Adrenal gland (tissue), 12 donors: ENCODE data around the gene GAK. TPM values are rescaled to one million over a fixed set of nuclear protein-coding genes. Genes with fewer than 3 reads are reported as not detected.
A peak's percentile ranks its signal among the peaks of the same experiment; 100 is the strongest.

Source experiments
- DNase-seq, 7 donors: peaks; one replicate each; pipeline ENCODE4 v3.0.0-alpha.2; 2019 to 2020
- H3K27ac ChIP-seq, 5 donors: fragments of 200-600 bp; sonication (generic) in 4 of 5; 1 replicate in 3 of 5; 2 replicates in 2 of 5; pipeline versions ENCODE4 v1.5.1 to v1.8.0; 2016 to 2020; ENCODE audit warnings: mild to moderate bottlenecking in 1 of 5
- H3K27me3 ChIP-seq: fragments of 200-600 bp; 2 replicates; pipeline ENCODE4 v1.8.0; 2021
- H3K36me3 ChIP-seq, 2 donors: fragments of 200-600 bp; replicated peaks in 1 of 2; 1 replicate in 1 of 2; 2 replicates in 1 of 2; pipeline versions ENCODE4 v1.5.1 to v1.8.0; 2018 to 2022
- H3K4me1 ChIP-seq, 2 donors: fragments of 200-600 bp; replicated peaks in 1 of 2; 1 replicate in 1 of 2; 2 replicates in 1 of 2; pipeline versions ENCODE4 v1.5.1 to v1.8.0; 2018 to 2021
- H3K4me3 ChIP-seq, 4 donors: fragments of 200-600 bp; sonication (generic) in 3 of 4; one replicate each; pipeline ENCODE4 v1.5.1; 2016 to 2018
- H3K9me3 ChIP-seq, 3 donors: fragments of 200-600 bp; sonication (generic) in 1 of 3; replicated peaks in 1 of 3; 1 replicate in 2 of 3; 2 replicates in 1 of 3; pipeline versions ENCODE4 v1.5.1 to v1.8.0; 2016 to 2021
- CTCF ChIP-seq, 6 experiments: fragments of 450-650 bp in 4 of 6; fragments of 200-600 bp in 2 of 6; sonication (generic) in 1 of 6; IDR thresholded peaks; 1 replicate in 5 of 6; 2 replicates in 1 of 6; pipeline versions ENCODE4 v1.5.1 to v1.8.0; 2016 to 2021; ENCODE audit warnings: antibody characterized with exemption in 6 of 6, mild to moderate bottlenecking in 2 of 6, moderate library complexity in 1 of 6
- POLR2A ChIP-seq, 2 donors: fragments of 450-650 bp; IDR thresholded peaks; one replicate each; pipeline ENCODE4 v1.6.1; 2017; ENCODE audit warnings: antibody characterized with exemption in 2 of 2, mild to moderate bottlenecking in 2 of 2, moderate library complexity in 1 of 2
- WGBS, 4 donors: extraction: QIAGEN DNeasy Blood & Tissue Kit in 2 of 4; methylation state at CpG; one replicate each; pipeline versions ENCODE4 v1.1.5 to v1.1.7; 2013 to 2017; 5-methylcytosine and 5-hydroxymethylcytosine counted together
- intact Hi-C, 2 donors: fragments of 100-400 bp; cut with DNase I; formaldehyde crosslinking; loops; one replicate each; pipeline versions ENCODE4 v1.14.1 to v1.15.0; 2022 to 2023
- polyA plus RNA-seq, 3 donors: library from polyadenylated mRNA; stranded (reverse); fragments of 200-250 nt in 2 of 3; fragments of 350-450 nt in 1 of 3; fragmentation: Illumina TruSeq in 1 of 3; extraction: RNeasy Lipid Tissue Mini Kit (QIAGEN cat#74804) in 1 of 3; gene quantifications; one replicate each; pipeline ENCODE4 v1.2.3, GENCODE V29; 2013 to 2014
- total RNA-seq, 9 donors: library from RNA; depleted of rRNA in 4 of 9; stranded (reverse); fragments of >200 nt in 4 of 9; fragments of 120-200 nt in 1 of 9; fragmentation: NEBNext Ultra II Directional in 1 of 9; extraction: Animal tissue kit (Norgen Biotek cat#: 25700) in 1 of 9; gene quantifications; one replicate each; pipeline versions ENCODE4 v1.1.0 to v1.2.4, GENCODE V29; 2013 to 2023
- donor health status: healthy with polysubstance abuse.
- donor health status: Bipolar disorder and iron deficiency.
- donor health status: DM: yes; HTN: yes; CAD: no.
- donor health status: DM: no; HTN: no; CAD: no.
- donor health status: DM: no; HTN: no; CAD: no.
- donor health status: DM: yes; HTN: yes; CAD: no.

The GAK gene
- total and polyA plus RNA-seq, 12 donors: 39.0 to 381 (median 132) TPM

- H3K27me3 ChIP-seq: no peaks in the 10 kb centered on the region
- DNase-seq: peak in 2 of 7 donors; percentile 12 to 14
- H3K27ac ChIP-seq: no peak overlapping the region
- intact Hi-C loops: no loop called here
- H3K36me3 ChIP-seq: no peaks in the 10 kb centered on the region
- H3K4me3 ChIP-seq: no peak overlapping the region
- TF ChIP-seq POLR2A (IDR thresholded peaks at IDR 0.05): no peak
- no peak for TF ChIP-seq CTCF (IDR thresholded peaks at IDR 0.05)
- H3K4me1 ChIP-seq: peaks cover 20 to 27% of the 10 kb centered on the region in 2 donors
- WGBS, 4 donors: 93 to 100% (median 96%) methylated on average over 2 to 9 of the region's 9 CpGs
- H3K9me3 ChIP-seq: peaks cover 0 to under 1% (median 0%) of the 10 kb centered on the region in 3 donors
Observed at GRCh38 chr4:832536-832935, 99.6 kb downstream of the GAK start.

GRCh38 chr4:832108-832507 is 100.0 kb downstream of the GAK start:
- WGBS, 4 donors: 80 to 100% (median 95%) methylated on average over 2 to 7 of the region's 7 CpGs
- peak in 2 of 7 donors; percentile 6 to 13 for DNase-seq
- H3K27ac ChIP-seq: no peak overlapping the region
- intact Hi-C loops: no loop called here
- no peak overlapping the region for H3K4me3 ChIP-seq
- no peaks in the 10 kb centered on the region for H3K36me3 ChIP-seq
- no peak for TF ChIP-seq POLR2A (IDR thresholded peaks at IDR 0.05)
- no peak for TF ChIP-seq CTCF (IDR thresholded peaks at IDR 0.05)
- H3K9me3 ChIP-seq: no peaks in the 10 kb centered on the region
- peaks cover 19 to 25% of the 10 kb centered on the region in 2 donors for H3K4me1 ChIP-seq
- no peaks in the 10 kb centered on the region for H3K27me3 ChIP-seq

GRCh38 chr4:831483-831805 is 100.7 kb downstream of the GAK start:
- TF ChIP-seq CTCF (IDR thresholded peaks at IDR 0.05) (no peak), POLR2A (IDR thresholded peaks at IDR 0.05) (no peak)
- Histone ChIP-seq H3K27me3 (no peaks in the 10 kb centered on the region), H3K36me3 (no peaks in the 10 kb centered on the region), H3K27ac (no peak overlapping the region), H3K9me3 (no peaks in the 10 kb centered on the region), H3K4me3 (no peak overlapping the region), H3K4me1 (peaks cover 15 to 22% of the 10 kb centered on the region in 2 donors)
- DNase-seq: peak in 1 of 7 donors; percentile 7
- WGBS, 4 donors: 58 to 96% (median 69%) methylated on average over 2 to 3 of the region's 3 CpGs; no CpG with 5 or more reads in 1 of the 4 donors
- intact Hi-C loops: no loop called here

- DNase-seq: peak in 1 of 7 donors; percentile 10
- Histone ChIP-seq H3K9me3 (no peaks in the 10 kb centered on the region), H3K4me3 (no peak overlapping the region), H3K27me3 (no peaks in the 10 kb centered on the region), H3K4me1 (peaks cover 9 to 17% of the 10 kb centered on the region in 2 donors), H3K36me3 (no peaks in the 10 kb centered on the region), H3K27ac (no peak overlapping the region)
- 80 to 84% (median 83%) methylated on average over 10 to 23 of the region's 23 CpGs for whole genome bisulfite sequencing, 4 donors
- intact Hi-C loops: no loop called here
- TF ChIP-seq POLR2A (IDR thresholded peaks at IDR 0.05) (no peak), CTCF (IDR thresholded peaks at IDR 0.05) (no peak)
Observed at GRCh38 chr4:830601-831482, 101.3 kb downstream of the GAK start.
